GM18873 (cell line): ENCODE results near the gene MRI1.
"Not testable (repeated sequence)": the region's sequence is repeated elsewhere in the genome, so short reads cannot be mapped to it uniquely, and the experiment has no call there.

Source experiments
- ATAC-seq: cut with Tn5 transposase; IDR thresholded peaks from one replicate; pipeline ENCODE4 v1.9.1; 2021; ENCODE audit warnings: mild to moderate bottlenecking, moderate library complexity, moderate number of reproducible peaks; ENCODE audit not compliant: unreplicated experiment, low FRiP score

MRI1 gene

DNA sequence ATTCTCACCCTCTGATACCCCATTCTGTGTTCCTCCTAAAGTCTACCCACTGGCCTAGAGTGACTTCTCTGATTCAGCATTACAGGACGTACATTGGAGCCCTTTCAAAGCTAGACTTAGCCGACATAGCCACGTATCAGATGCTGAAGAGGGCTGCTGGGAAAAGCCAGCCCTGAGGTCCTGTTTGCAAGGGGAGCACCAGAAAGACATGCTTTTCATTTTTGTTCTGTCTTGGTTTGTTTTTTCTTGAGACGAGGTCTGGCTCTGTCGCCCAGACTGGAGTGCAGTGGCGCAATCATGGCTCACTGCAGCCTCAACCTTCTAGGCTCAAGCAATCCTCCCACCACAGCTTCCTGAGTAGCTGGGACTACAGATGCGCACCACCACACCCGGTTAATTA is 24.7 kb downstream of the MRI1 start:
- no peak for ATAC-seq

DNA sequence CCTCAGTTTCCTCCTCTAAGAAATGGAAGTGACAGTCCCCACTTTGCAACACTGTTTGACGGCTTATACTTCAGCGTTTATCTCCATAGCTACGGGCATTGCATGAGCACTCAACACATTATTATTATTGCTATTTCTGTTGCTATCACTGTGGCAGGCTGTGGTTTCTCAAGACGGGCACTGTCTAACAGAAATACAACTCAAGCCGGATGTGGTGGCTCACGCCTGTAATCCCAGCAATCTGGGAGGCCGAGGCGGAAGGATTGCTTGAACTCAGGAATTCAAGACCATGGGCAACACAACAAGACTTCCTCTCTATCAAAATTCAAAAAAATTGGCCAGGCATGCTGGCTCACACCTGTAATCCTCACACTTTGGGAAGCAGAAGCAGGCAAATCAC is 26.0 kb downstream of the MRI1 start:
- ATAC-seq, result no peak

DNA sequence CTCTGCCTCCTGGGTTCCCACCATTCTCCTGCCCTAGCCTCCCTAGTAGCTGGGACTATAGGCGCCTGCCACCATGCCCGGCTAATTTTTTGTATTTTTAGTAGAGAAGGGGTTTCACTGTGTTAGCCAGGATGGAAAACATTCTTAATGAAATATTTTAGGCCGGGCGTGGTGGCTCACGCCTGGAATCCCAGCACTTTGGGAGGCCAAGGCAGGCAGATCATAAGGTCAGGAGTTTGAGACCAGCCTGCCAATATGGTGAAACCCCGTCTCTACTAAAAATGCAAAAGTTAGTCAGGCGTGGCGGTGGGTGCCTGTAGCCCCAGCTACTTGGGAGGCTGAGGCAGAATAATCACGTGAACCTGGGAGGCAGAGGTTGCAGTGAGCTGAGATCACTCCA is 29.0 kb downstream of the MRI1 start:
- not testable (repeated sequence) for ATAC-seq

DNA sequence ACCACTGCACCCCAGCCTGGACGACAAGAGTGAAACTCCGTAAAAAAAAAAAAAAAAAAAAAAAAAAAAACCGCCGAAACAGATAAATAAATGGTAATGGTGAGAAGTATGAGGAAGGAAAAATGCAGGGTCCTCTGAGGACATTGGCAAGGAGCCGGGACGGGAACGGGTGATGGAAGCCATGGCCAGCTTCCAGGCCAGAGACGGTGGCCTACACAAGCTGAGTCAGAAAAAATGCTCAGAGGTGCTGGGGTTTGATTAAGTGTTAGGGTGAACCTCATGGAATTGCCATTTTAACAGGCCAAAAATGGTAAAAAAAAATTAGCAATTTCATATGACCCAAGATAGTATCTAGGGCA is 30.1 kb downstream of the MRI1 start:
- no peak for ATAC-seq

DNA sequence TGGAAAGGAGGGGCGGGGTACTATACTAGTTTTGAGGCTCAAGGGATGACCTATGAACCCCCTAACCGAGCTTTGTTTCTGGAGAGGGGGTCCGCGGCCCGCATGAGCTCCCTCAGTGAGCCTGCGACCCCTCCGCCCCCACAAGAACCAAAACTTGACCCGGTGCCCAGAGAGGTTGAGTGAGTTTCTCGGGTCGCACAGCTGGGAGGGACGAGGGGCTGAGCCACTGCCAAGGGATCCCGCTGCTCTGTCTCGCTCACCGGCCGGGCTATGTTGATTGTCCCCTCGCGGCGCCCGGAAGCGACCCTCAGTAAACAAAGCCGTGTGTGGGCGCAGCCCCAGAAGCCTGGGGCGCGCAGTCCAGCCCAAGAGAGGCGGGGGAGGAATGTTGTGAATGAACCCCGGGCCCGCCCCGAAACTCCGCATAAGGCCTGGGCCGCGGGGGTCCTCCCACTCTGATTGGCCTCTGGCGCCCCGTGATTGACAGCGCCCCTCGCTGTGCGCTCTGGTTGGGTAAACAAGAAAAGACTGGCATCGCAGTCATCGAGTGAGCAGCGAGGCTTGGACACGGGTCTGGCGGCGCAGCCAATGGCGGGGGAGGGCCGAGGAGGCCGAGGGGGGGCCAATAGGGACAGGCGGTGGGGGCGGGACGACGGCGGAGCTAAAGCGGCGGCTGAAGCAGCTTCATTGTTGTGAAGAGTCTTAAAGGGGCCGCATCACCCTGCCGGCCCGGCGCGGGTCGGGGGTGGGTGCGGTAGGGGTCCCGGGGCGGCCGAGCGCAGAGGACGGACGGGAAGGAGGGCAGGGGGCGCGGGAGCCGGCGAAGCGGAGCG is 30.7 kb downstream of the MRI1 start, which contains the start of gene ZSWIM4:
Gene ZSWIM4 (plus strand): TSS at position 687 of the 833 bp plus-strand sequence. CDS start 206 bp downstream, outside the sequence.
- peak; percentile 89 for ATAC-seq

DNA sequence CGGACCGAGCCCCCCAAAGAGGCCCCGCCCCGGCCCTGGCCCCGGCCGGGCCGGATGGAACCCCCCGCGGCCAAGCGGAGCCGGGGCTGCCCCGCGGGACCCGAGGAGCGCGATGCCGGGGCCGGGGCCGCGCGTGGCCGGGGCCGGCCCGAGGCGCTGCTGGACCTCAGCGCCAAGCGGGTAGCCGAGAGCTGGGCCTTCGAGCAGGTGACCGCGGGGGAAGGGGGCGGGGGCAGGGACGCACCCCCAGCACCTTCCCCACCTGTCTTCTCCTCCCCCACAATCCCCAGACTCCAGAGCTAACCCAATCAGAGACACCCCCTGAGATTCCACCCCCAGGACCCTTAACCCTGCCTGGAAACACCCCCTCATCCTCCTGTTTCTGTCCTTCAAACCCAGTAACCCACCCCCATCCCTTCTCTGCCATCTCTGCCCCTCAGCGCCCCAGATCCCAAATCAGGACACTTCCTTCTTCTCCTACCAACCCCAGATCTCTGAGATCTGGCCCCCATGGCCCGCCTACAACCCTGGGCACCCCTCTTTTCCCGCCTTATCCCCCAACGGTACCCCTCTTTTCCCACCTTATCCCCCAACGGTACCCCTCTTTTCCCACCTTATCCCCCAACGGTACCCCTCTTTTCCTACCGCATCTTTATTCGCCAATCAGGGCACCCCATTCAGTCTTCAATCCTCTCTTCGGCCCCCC is 31.4 kb downstream of the MRI1 start:
- ATAC-seq, result peak; percentile 20

DNA sequence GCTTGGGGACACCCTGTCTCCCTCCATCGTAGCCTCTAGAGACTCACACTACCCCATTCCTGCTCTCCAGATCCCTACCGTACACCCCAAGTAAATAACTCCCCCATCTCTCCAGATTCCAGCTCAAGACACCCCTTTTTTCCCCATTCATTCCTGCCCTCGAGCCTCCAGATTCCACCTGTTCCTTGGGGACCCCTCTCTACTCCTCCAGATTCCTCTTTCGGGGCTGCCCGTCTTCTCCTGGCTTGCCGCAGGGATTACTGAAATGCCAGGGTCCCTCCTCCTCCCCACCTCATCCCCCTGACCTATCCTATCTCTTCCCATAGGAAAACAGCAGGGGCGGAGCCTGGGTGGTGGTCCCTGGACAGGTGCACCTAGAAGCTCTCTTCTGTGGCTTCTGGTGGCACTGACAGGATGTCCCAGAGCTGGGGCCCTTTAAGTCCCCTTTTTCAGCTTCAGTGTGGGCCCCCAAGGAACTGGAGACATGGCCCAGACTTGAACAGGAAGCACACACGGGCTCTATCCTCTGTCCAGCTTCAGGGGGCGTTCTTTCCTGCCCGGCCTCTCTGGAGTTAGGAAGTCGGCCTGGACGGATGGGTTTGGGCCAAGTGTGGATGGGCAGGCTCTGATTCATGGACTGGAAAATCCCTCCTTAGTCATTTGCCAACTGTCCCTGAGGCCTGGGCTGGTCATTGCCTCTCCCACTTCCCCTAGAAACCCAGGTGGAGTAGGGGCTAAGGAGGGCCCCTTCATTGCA is 32.2 kb downstream of the MRI1 start:
- ATAC-seq, result no peak

DNA sequence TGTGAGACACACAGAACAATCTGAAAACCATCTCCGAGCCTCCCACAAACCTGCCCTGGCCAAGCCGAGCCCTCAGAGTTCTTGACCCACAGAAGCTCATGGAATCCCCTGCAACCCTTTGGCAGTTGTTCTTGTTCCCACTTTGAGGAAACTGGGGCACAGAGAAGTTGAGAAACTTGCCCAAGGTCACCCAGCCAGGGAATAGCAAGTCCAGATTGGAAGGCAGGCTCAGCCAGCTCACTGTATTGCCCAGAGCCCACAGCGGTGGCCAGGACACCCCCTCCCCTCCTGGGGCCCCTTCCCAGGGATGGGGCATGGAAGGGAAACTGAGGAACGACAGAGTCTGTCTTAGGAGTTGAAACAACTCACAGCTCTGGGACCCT is 32.7 kb downstream of the MRI1 start:
- ATAC-seq, result no peak

DNA sequence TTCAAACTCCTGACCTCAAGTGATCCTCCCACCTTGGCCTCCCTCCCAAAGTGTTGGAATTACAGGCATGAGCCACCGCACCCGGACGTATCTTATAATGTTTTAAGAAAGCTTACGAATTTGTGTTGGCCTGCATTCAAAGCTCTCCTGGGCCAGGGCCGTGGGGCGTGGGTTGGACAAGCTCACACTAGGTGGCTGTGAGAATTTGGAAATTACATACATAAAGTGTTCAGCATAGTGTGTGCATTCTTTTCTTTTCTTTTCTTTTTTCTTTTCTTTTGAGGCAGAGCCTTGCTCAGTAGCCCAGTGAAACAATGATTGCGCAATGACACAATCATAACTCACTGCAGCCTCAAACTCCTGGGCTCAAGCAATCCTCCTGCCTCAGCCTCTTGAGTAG is 33.5 kb downstream of the MRI1 start:
- ATAC-seq, result no peak

DNA sequence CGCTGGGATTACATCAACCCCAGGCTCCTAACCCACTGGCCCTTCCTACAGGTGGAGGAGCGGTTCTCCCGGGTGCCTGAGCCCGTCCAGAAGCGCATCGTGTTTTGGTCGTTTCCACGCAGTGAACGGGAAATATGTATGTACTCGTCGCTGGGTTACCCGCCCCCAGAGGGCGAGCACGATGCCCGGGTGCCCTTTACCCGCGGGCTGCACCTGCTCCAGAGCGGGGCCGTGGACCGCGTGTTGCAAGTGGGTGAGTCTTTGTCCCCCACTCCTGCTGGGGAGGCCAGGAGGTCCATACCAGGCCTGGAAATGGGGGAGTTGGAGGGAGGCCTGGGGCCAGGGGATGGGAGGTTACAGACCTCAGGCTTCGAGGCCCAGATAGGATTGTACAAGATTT is 35.3 kb downstream of the MRI1 start:
- ATAC-seq, result no peak

DNA sequence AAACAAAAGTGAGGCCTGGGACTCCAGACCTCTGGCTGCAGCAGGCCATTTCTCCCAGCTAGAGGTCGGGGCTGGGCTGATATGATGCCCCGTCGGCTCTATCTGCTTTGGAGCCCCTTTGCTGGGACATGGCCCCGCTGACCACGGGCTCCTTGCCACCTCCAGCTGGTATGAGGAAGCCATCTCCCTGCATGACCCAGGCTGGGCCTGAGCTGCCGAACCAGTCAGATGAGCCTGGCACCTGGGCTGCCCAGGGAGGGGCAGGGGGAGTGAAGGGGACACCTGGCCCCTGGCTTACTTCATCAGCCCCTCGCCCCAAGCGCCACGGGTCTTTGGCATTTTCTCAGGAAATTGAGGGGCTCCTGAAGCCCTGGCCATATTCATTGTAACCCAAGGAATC is 38.7 kb downstream of the MRI1 start:
- ATAC-seq, result no peak

DNA sequence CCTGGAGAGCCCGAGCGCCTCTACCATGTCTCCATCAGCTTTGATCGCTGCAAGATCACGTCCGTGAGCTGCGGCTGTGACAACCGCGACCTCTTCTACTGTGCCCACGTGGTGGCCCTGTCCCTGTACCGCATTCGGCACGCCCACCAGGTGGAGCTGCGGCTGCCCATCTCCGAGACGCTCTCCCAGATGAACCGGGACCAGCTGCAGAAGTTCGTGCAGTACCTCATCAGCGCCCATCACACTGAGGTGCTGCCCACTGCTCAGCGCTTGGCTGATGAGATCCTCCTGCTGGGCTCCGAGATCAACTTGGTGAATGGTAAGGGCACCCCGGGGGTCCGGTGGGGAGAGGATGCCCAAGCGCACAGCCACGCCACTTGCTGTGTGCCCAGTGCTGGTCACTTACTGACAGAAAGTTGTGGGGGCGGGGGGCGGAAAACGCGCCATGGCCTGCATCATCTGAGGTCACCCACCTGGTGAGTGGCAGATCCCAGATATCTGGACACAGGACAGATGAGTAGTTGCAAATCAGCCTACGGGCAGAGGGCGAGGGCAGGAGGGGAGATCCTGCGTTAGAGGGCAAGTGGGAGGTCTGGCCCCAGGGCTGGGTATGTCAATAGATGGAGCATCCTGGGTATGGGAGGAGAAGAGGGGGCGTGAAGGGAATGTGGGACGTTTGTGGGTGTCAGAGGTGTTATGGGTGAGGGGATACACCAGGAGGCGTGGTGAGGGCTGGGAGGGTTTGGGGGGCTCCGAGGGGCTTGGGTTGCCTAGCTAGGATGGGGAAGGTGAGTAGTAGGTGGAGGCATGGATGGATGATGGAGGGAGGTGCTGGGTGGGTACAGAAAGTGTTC is 40.7 kb downstream of the MRI1 start:
- ATAC-seq, result no peak

DNA sequence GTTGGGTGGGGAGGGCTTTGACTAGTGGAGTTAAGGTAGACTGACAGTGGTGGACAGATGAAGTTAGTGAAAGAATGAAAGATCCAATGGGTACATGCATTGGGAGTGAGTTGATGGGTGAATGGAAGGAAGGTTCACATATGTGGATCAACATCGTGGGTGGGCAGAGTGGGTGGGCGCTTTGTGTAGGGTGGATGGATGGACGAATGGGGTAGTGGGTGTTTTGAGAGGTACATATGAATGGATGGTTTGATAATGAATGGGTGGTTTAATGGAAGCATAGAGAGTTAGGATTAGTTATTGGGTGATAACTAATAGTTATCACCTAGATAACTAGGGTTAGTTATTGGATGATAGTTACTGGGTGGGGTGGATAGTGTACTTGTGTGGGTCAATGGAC is 42.4 kb downstream of the MRI1 start:
- no peak for ATAC-seq

DNA sequence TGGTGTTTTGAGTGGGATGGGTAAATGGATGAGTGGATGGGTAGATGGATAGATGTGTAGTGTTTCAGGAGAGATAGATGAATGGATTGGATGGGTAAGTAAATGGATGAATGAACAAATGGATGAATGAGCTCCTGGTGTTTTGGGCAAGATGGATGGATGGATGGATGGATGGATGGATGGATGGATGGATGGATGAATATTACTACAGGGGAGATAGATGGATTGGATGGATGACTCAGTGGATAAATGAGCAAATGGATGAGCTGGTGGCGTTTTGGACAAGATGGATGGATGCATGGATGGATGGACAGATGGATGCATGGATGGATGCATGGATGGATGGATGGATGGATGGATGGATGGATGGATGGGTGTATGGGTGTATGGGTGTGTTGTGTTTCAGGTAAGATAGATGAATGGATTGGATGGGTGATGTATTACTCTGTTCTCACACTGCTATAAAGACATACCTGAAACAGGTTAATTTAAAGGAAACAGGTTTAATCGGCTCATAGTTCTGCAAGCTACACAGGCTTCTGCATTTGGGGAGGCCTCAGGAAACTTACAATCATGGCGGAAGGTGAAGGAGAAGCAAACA is 43.2 kb downstream of the MRI1 start:
- ATAC-seq, result no peak

DNA sequence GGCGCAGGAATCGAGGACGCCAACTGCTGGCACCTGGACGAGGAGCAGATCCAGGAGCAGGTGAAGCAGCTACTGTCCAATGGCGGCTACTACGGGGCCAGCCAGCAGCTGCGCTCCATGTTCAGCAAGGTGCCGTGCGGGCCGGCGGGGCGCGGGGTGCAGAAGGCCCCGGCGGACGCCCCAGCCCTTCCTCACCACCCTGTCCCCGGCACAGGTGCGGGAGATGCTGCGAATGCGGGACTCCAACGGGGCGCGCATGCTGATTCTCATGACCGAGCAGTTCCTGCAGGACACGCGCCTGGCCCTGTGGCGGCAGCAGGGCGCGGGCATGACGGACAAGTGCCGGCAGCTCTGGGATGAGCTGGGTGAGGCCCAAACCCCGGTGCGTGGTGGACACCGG is 44.5 kb downstream of the MRI1 start:
- no peak for ATAC-seq

DNA sequence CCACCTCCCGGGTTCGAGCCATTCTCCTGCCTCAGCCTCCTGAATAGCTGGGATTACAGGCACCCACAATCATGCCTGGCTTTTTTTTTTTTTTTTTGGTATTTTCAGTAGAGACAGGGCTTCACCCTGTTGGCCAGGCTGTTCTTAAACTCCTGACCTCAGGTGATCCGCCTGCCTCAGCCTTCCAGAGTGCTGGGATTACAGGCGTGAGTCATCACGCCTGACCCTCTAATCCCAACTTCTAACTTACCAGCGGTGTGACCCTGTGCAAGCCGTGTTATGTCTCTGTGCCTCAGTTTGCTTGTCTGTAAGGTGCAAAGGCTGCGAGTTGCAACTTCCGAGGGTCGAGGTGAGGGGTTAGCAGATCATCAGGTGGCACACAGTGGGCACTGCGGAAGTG is 48.2 kb downstream of the MRI1 start:
- no peak for ATAC-seq

DNA sequence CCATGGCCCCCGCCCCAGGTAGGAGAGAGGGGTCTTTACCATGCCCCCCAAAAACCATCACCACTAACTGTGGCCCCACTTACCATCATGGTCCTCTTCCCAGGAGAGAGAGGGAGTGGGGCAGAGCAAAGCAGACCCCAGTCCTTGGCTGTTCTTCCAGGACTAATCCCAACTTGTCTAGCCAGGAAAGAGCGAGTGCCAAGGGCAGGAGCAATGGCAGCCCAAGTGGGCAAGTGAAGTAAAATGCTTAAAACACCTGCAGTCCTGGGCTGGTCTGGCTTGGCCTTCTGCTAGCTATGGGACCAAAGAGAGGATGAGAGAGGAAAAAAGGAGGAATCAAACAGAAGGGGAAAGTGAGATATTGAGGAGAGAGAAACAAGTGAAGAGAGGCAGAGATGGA is 48.8 kb downstream of the MRI1 start:
- ATAC-seq, result no peak

DNA sequence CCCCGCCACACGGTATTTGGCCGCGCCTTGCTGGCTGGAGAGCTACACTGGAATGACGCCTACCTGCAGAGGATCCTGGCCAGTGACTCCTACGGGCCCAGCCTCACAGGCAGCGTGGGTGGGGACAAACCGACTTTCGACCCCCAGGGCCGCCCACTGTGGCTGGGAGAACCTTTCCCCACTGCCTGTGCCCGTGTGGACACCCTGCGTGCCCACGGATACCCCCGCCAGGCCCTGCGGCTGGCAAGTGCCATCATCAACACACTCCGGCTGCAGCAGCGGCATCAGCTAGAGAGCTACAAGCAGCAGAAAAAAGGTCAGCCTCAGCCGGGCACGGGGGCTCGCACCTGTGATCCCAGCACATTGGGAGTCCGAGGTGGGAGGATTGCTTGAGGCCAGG is 50.2 kb downstream of the MRI1 start:
- ATAC-seq, result no peak

DNA sequence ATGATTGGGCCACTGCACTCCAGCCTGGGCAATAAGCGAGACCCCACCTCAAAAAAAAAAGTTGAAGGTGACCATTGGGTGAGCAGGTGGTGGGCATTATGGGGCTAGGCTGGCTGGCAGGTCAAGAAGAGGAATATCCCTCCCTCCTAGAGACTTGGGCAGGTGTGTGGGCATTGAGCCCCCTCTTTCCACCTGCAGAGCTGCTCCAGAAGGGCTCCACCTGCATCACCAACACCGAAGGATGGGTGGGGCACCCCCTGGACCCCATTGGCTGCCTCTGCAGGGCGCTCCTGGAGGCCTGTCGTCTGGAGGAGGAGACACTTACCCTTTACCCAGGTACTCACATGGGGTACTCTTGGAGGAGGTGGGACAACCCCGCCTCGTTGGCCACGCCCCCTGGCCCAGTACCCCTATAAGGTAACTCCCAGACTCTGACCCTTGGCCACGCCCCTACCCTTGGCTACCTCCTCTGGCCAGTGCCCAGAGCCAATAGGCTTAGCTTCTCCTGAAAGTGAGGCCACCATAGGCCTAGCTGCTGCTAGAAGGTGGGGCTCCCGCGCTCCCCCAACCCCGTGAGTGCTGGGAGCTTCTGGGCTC is 52.8 kb downstream of the MRI1 start:
- peak; percentile 59 for ATAC-seq
